Measurements from ENCODE around the gene IL21R.
"Not testable (repeated sequence)": the region's sequence is repeated elsewhere in the genome, so short reads cannot be mapped to it uniquely, and the experiment has no call there.

IL21R gene

GRCh38 chr16:27448532-27449433 lies 46.8 kb downstream of the IL21R start:
- no peak for DNase-seq

DNA sequence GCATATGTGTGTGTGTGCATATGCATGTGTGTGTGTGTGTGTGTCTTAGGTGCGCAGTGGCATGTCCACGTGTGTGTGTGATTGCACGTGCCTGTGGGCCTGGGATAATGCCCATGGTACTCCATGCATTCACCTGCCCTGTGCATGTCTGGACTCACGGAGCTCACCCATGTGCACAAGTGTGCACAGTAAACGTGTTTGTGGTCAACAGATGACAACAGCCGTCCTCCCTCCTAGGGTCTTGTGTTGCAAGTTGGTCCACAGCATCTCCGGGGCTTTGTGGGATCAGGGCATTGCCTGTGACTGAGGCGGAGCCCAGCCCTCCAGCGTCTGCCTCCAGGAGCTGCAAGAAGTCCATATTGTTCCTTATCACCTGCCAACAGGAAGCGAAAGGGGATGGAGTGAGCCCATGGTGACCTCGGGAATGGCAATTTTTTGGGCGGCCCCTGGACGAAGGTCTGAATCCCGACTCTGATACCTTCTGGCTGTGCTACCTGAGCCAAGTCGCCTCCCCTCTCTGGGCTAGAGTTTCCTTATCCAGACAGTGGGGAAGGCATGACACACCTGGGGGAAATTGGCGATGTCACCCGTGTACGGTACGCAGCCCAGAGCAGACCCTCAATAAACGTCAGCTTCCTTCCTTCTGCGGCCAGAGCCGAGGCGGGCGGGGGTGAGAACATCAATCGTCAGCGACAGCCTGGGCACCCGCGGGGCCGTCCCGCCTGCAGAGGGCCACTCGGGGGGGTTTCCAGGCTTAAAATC lies 47.6 kb downstream of the IL21R start:
- DNase-seq, result no peak

GRCh38 chr16:27450196-27450549 lies 48.2 kb downstream of the IL21R start:
- DNase-seq, result no peak

DNA sequence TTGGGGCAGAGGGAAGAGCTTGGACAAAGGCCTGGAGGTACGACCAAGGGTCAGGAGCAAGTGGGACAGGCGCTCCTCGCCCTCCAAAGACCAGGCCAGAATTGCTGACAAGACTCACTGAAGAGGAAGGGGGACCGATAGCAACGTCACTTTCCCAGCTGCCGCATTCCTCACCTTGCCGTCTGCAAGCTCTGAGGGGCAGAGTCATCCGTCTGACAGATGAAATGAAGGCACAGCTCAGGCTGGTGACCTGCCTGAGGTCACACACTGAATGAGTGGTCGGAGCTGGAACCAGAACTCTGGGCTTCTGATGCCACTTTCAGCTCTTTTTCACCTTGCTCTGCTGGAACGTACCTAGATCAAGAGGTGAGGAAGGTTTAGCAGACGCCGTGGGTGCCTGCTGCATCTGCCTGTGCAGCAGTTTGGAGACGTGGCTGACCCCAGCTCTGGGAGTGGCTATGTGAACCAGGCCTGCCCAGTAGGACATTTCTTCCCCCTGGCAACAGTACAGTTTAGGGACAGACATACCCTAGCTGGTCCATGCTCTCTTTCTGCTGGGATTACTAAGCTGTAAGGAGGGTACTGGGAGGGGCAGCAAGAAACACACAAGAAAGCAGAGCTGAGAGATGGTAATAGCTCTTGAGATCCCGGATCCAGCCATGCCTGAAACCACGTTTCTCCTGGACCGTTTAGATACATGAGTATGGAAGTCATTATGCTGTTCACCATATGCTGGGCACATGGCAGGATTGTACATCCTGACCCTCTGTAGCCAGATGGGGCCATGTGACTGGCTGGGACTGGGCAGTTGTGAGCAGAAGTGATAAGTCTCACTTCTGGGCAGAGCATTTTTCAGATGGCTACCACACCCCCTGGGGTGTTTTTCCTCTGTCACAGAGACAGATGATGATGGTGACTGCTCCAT lies 50.9 kb downstream of the IL21R start:
- no peak for DNase-seq

- no peak for DNase-seq
Measured at GRCh38 chr16:27453494-27453825, 51.5 kb downstream of the IL21R start.

DNA sequence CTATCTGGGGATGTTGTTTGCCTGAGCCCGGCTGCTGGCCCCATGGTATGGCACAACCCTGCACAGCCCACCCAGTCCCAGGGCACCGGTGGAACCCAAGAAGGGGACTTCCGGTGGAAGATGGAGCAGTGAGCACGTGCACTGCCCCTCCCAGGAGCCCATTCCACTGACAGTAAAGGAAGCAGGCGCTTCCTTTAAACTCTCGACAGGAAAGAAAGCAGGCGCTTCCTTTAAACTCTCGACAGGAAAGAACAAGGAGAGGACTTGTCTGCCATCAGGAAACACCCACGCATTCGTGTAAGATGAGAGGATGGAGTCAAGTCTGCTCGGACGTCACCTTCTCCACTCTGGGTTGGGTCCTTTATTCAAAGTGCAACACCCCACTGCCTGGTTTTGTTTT lies 53.7 kb downstream of the IL21R start:
- no peak for DNase-seq

DNA sequence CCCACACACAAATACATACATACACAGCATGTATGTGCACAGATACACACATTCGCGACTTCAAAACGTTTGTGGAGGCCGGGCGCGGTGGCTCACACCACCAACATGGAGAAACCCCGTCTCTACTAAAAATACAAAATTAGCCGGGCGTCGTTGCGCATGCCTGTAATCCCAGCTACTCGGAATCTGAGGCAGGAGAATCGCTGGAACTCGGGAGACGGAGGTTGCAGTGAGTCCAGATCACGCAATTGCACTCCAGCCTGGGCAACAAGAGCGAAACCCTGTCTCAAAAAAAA lies 55.6 kb downstream of the IL21R start:
- not testable (repeated sequence) for DNase-seq

GRCh38 chr16:27458258-27458657 lies 56.3 kb downstream of the IL21R start:
- no peak for DNase-seq

GRCh38 chr16:27458987-27459688 lies 57.2 kb downstream of the IL21R start:
- DNase-seq, result no peak

DNA sequence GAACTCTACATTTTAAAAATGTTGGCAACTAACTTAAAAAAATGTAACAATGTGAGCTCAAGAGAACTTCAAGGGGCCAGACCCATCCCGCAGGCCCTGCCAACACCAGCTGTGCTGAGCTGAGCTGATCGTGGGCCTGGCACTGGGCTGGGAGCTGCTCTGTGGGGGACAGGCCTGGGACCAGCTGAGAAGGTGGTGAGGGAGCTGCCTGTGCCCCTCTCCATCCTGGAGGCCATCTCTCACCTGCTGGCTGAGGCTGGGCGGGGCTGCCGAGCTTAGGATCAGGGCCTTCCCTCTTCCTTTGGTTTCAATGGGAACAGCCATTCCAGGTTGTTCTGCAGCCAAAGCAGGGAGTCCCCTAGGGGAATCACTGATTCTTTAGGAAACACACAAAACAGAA lies 58.2 kb downstream of the IL21R start:
- DNase-seq, result no peak

DNA sequence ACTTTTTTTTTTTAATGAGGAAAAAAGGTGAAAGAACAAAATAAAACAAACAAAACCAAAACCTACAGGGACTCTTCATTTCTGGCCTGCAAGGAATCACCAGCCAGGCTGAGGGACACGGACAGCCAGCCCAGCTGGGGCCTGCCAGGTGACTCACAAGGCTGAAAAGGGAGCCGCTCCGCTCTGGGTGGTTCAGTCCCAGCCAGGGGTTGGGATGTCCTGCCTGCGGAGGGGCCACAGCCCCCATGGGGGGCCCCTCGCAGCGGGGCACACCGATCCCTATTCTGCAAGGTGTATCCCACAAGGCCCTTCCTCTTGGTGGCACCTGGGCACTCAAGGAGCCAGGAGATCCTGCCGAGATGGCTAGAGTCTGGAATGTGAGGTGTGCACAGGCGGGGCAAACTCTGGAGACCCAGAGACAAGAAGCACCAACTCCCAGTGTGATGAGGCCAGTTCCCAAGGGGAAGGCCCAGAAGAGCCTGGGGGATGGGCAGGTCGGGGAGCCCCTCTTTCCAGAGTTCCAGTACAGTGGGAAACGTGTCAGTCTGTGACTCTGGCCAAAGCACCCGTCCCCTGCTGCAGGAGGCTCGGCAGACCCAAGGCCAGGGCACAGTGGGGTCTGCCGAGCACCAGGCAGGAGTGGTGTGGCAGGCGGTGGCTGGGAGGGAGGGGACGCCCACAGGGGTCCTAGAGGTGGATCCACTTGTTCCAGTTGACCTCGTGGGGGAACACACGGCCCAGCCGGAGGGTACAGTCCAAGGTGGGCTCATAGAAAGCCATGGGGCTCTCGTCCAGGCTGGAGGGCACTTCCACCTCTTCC lies 58.9 kb downstream of the IL21R start:
- DNase-seq, result no peak

- DNase-seq, result no peak
Measured at GRCh38 chr16:27461483-27462171, 59.7 kb downstream of the IL21R start.

GRCh38 chr16:27462200-27462845 lies 60.3 kb downstream of the IL21R start:
- no peak for DNase-seq

- DNase-seq, result no peak
Measured at GRCh38 chr16:27462846-27463682, 61.1 kb downstream of the IL21R start.

GRCh38 chr16:27463741-27464591 lies 62.0 kb downstream of the IL21R start:
- no peak for DNase-seq

DNA sequence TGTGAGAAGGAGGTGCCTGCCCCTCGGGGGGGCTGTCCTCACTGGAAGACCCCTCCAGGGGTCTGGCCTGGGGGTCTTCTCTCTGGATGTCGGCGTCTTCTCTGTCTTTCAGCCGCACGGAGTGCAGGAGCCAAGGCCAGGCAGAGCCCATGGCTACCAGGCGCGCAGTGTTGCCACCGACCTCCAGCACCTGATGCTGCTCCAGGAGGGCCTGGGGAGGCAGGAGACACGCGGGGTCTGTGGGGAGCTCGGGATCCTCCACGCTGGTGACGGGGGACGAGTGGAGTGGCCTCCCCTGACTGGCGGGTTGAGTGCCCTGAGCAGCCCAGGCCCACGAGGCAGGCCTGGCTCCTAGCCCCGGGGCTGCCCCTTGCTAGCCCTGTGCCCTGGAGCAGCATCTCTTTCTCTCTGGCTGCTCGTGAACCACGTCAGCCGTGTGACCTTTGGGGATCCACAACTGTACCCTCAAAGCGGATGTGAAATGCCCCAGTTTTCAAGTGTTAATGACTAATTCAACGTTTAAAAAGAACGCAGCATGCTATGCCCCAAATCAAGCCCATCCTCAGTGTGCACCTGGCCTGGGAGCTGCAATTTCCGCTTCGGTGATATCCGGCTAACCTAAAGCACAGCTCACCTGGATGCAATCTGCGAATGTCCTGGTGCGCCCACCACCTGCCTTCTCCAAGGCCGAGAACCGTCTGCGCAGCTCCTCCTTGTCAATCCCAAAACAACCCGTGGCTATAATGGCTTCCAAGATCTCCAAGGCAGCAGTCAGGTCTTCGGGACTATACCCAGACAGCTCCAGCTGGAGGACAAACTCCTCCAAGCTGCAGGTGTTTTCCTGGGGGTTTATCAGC lies 62.9 kb downstream of the IL21R start:
- DNase-seq, result no peak

DNA sequence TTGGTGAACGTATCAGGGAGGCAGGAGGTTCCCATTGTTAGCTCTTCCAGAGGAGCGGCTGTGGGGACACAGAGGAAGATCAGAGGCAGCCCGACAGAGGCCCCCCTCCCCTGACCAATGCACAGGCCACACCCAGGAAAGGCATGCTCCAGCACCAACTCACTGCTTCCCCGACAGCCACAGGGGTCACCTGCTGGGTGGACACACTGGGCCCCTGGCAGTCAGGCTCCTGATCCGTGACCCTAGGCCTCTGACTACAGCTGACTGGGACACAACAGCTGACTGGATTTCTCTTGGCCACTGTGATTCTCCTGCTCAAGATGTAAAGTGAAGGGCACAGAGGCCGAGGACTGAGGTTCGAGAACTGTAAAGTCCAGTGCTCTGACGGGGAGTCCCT lies 63.5 kb downstream of the IL21R start:
- DNase-seq, result no peak

Data from right forelimb (tissue), 1 donor.